CD4-positive, CD25-positive, alpha-beta regulatory T cell (primary cell): ENCODE results near the gene CES5A. TPM values are rescaled to one million over a fixed set of nuclear protein-coding genes. Genes with fewer than 3 reads are reported as not detected.
"Not testable (repeated sequence)": the region's sequence is repeated elsewhere in the genome, so short reads cannot be mapped to it uniquely, and the experiment has no call there.

Source experiments
- ATAC-seq, 2 donors: fragments of 150-1000 bp; cut with Tn5 transposase; one replicate each; pipeline ENCODE4 v1.10.0; 2021; ENCODE audit warnings: low read depth in 2 of 2, moderate number of reproducible peaks in 2 of 2, moderate library complexity in 1 of 2
- DNase-seq, 3 donors: peaks; one replicate each; pipeline versions ENCODE4 v3.0.0 to v3.0.0-alpha.2; 2012 to 2022; ENCODE audit warnings: mixed read lengths in 1 of 3
- H3K27ac ChIP-seq: one replicate; pipeline ENCODE4 v1.7.0; 2013; ENCODE audit warnings: mild to moderate bottlenecking, low read length; ENCODE audit not compliant: insufficient read depth, poor library complexity, severe bottlenecking
- H3K27me3 ChIP-seq: one replicate; pipeline ENCODE4 v1.7.0; 2013; ENCODE audit warnings: low read length; ENCODE audit not compliant: control insufficient read depth, insufficient read depth
- H3K36me3 ChIP-seq: one replicate; pipeline ENCODE4 v1.7.0; 2013; ENCODE audit warnings: mild to moderate bottlenecking, low read length, moderate library complexity; ENCODE audit not compliant: control insufficient read depth, insufficient read depth
- H3K4me1 ChIP-seq: 2 replicates; pipeline ENCODE4 v1.7.0; 2013; ENCODE audit warnings: mild to moderate bottlenecking, low read length; ENCODE audit not compliant: insufficient read depth, control insufficient read depth, poor library complexity, severe bottlenecking
- H3K4me3 ChIP-seq: one replicate; pipeline ENCODE4 v1.7.0; 2013; ENCODE audit warnings: low read depth, mild to moderate bottlenecking, low read length, moderate library complexity
- H3K9me3 ChIP-seq, 2 experiments: 1 replicate in 1 of 2; 2 replicates in 1 of 2; pipeline ENCODE4 v1.7.0; 2013; ENCODE audit warnings: low read length in 2 of 2, mild to moderate bottlenecking in 1 of 2, moderate library complexity in 1 of 2; ENCODE audit not compliant: control insufficient read depth in 2 of 2
- H3K27ac Mint-ChIP-seq, 3 donors: one replicate each; pipeline ENCODE4 v1.8.0; 2020 to 2022; ENCODE audit warnings: mild to moderate bottlenecking in 3 of 3, mixed read lengths in 3 of 3, moderate library complexity in 2 of 3
- H3K27me3 Mint-ChIP-seq: one replicate; pipeline ENCODE4 v1.8.0; 2022; ENCODE audit warnings: mild to moderate bottlenecking, mixed read lengths
- H3K36me3 Mint-ChIP-seq: one replicate; pipeline ENCODE4 v1.8.0; 2020; ENCODE audit warnings: mixed read lengths
- H3K4me1 Mint-ChIP-seq, 4 donors: one replicate each; pipeline ENCODE4 v1.8.0; 2020 to 2022; ENCODE audit warnings: mixed read lengths in 4 of 4, mild to moderate bottlenecking in 1 of 4
- H3K4me3 Mint-ChIP-seq, 4 donors: one replicate each; pipeline ENCODE4 v1.8.0; 2020 to 2022; ENCODE audit warnings: mild to moderate bottlenecking in 4 of 4, mixed read lengths in 4 of 4, moderate library complexity in 3 of 4
- H3K9me3 Mint-ChIP-seq, 7 donors: one replicate each; pipeline ENCODE4 v1.8.0; 2020 to 2022; ENCODE audit warnings: mixed read lengths in 7 of 7, mild to moderate bottlenecking in 3 of 7, moderate library complexity in 2 of 7
- polyA plus RNA-seq, 4 donors: library from polyadenylated mRNA; unstranded; fragments of 300-500 nt; fragmentation: Illumina TruSeq; gene quantifications; one replicate each; pipeline ENCODE4 v1.2.3, GENCODE V29; 2021
- total RNA-seq: library from RNA; stranded (reverse); gene quantifications from one replicate; pipeline ENCODE4 v1.2.3, GENCODE V29; 2022

Gene CES5A
- total and polyA plus RNA-seq, 5 donors from 2014 or later, result not detected

GRCh38 chr16:55813730-55814129 is 61.4 kb downstream of the CES5A start:
- not testable (repeated sequence) for DNase-seq, H3K4me3 Mint-ChIP-seq, H3K9me3 Mint-ChIP-seq, H3K27me3 ChIP-seq, H3K36me3 ChIP-seq, ATAC-seq, H3K4me1 ChIP-seq, H3K9me3 ChIP-seq, H3K27me3 Mint-ChIP-seq, H3K27ac ChIP-seq, H3K4me1 Mint-ChIP-seq, H3K4me3 ChIP-seq, H3K27ac Mint-ChIP-seq, H3K36me3 Mint-ChIP-seq

DNA sequence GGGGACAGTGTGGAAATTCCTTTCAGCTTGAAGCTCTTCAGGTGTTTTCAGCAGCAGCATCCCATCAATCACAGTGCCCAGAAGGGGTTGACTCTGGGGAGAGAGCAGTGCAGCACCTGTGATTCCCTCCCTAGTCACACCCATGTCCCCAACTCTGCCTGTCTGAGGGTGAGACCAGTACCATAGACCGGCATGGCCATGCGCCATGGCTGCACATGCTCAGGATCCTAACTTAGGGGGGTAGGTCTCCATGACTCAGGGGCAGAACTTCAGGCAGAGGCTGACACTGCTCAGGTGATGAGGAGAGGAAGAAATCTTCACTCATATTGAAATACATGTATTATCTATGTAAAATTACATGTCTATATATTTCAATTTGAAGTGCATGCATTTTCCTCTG is 62.2 kb downstream of the CES5A start:
- H3K9me3 ChIP-seq, result no peaks in the 10 kb centered on the region
- H3K4me3 ChIP-seq, result no peak overlapping the region
- H3K27ac ChIP-seq, result no peak overlapping the region
- Mint-ChIP-seq H3K4me3 (no peak overlapping the region), H3K27ac (no peak overlapping the region), H3K9me3 (peaks cover 0 to 2% (median 0%) of the 10 kb centered on the region in 7 donors), H3K27me3 (peaks cover 9% of the 10 kb centered on the region), H3K4me1 (no peaks in the 10 kb centered on the region), H3K36me3 (no peaks in the 10 kb centered on the region)
- ATAC-seq (no peak), DNase-seq (no peak)
- H3K27me3 ChIP-seq, result no peaks in the 10 kb centered on the region
- no peaks in the 10 kb centered on the region for H3K4me1 ChIP-seq
- no peaks in the 10 kb centered on the region for H3K36me3 ChIP-seq

GRCh38 chr16:55811811-55812210 is 63.4 kb downstream of the CES5A start:
- H3K36me3 ChIP-seq, result no peaks in the 10 kb centered on the region
- H3K4me1 ChIP-seq, result no peaks in the 10 kb centered on the region
- Mint-ChIP-seq H3K27ac (no peak overlapping the region), H3K9me3 (peaks cover 0 to 2% (median 0%) of the 10 kb centered on the region in 7 donors), H3K27me3 (peaks cover 9% of the 10 kb centered on the region), H3K4me1 (no peaks in the 10 kb centered on the region), H3K36me3 (no peaks in the 10 kb centered on the region), H3K4me3 (no peak overlapping the region)
- no peaks in the 10 kb centered on the region for H3K27me3 ChIP-seq
- ATAC-seq (no peak), DNase-seq (no peak)
- H3K4me3 ChIP-seq, result no peak overlapping the region
- no peaks in the 10 kb centered on the region for H3K9me3 ChIP-seq
- no peak overlapping the region for H3K27ac ChIP-seq

GRCh38 chr16:55810451-55810961 is 64.7 kb downstream of the CES5A start:
- Mint-ChIP-seq H3K27me3 (peaks cover 9% of the 10 kb centered on the region), H3K4me3 (no peak overlapping the region), H3K27ac (no peak overlapping the region), H3K4me1 (no peaks in the 10 kb centered on the region), H3K36me3 (no peaks in the 10 kb centered on the region), H3K9me3 (peaks cover 0 to 2% (median 0%) of the 10 kb centered on the region in 7 donors)
- DNase-seq (no peak), ATAC-seq (no peak)
- H3K36me3 ChIP-seq, result no peaks in the 10 kb centered on the region
- H3K4me3 ChIP-seq, result no peak overlapping the region
- no peak overlapping the region for H3K27ac ChIP-seq
- no peaks in the 10 kb centered on the region for H3K27me3 ChIP-seq
- H3K9me3 ChIP-seq, result no peaks in the 10 kb centered on the region
- no peaks in the 10 kb centered on the region for H3K4me1 ChIP-seq

- Mint-ChIP-seq H3K27ac (no peak overlapping the region), H3K4me3 (no peak overlapping the region), H3K27me3 (peaks cover 9% of the 10 kb centered on the region), H3K4me1 (no peaks in the 10 kb centered on the region), H3K9me3 (peaks cover 0 to 2% (median 0%) of the 10 kb centered on the region in 7 donors), H3K36me3 (no peaks in the 10 kb centered on the region)
- Histone ChIP-seq H3K4me3 (no peak overlapping the region), H3K27me3 (no peaks in the 10 kb centered on the region), H3K27ac (no peak overlapping the region), H3K36me3 (no peaks in the 10 kb centered on the region), H3K9me3 (no peaks in the 10 kb centered on the region), H3K4me1 (no peaks in the 10 kb centered on the region)
- no peak for DNase-seq
- ATAC-seq, result no peak
These were observed 65.3 kb downstream of the CES5A start for GRCh38 chr16:55809851-55810250.

DNA sequence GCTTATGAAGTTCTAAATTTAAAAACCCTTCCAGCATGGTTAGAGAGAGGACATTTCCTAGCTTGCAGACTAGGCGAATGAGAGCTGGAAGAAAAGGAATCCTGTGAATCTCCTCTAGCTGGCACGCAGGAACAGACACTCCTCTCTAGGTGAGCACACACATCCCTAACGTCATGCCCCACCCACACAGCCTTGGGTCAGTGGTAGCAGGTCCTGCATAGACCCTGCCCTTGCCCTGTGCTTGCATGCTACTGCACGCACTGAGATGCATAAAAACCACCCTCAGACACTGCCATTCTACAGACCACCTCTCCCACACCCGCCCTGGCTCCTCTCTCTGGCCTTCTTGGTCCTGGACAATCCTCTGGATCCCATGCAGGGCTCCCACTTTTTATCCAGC is 65.8 kb downstream of the CES5A start:
- no peak overlapping the region for H3K27ac ChIP-seq
- no peaks in the 10 kb centered on the region for H3K4me1 ChIP-seq
- H3K4me3 Mint-ChIP-seq, result no peak overlapping the region
- H3K36me3 Mint-ChIP-seq, result no peaks in the 10 kb centered on the region
- H3K9me3 Mint-ChIP-seq, result peaks cover 0 to 2% (median 0%) of the 10 kb centered on the region in 7 donors
- H3K36me3 ChIP-seq, result no peaks in the 10 kb centered on the region
- ATAC-seq (no peak), DNase-seq (no peak)
- no peaks in the 10 kb centered on the region for H3K4me1 Mint-ChIP-seq
- H3K9me3 ChIP-seq, result no peaks in the 10 kb centered on the region
- no peaks in the 10 kb centered on the region for H3K27me3 ChIP-seq
- H3K4me3 ChIP-seq, result no peak overlapping the region
- H3K27me3 Mint-ChIP-seq, result peaks cover 9% of the 10 kb centered on the region
- H3K27ac Mint-ChIP-seq, result no peak overlapping the region

DNA sequence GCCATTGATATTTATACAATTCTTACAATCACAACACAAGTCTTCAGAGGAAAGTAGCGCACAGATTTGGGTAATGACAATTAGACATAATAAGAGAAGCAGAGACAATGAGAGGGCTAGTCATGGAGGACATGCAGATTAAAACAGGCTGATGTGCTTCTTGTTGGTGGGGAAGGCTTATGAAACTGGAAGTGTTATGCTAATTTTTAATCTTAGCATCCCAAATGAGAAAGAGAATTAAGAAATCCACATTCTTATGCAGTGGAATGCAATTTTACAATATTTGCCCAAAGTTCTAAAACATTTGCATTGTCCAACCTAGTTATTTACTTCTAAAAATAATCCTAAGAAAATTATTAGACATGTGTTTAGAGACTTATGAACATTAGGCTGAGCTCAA is 66.9 kb downstream of the CES5A start:
- not testable (repeated sequence) for H3K4me1 ChIP-seq, H3K9me3 Mint-ChIP-seq, H3K4me3 ChIP-seq, ATAC-seq, H3K27ac ChIP-seq, H3K4me3 Mint-ChIP-seq, H3K36me3 ChIP-seq, H3K27ac Mint-ChIP-seq, H3K4me1 Mint-ChIP-seq, DNase-seq, H3K9me3 ChIP-seq, H3K27me3 Mint-ChIP-seq, H3K36me3 Mint-ChIP-seq, H3K27me3 ChIP-seq

DNA sequence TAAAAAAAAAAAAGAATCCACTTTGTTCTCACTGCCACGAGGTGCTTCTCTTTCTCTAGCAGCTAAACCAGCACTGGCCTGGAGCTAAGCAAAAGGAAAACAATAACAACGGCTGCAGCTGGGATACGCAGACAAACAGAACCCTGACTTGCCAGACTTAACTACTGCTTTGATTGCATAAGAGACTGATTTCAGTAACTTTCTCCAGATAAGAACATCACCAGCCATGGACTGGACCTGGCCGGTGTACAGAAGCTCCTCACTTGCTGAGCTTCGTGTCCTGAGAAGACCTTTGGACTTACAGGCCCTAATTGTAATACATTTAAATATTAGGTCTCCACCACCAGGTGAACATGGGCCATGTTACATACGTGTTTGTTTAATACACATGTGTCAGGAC is 70.1 kb downstream of the CES5A start:
- H3K36me3 ChIP-seq, DNase-seq, H3K4me3 ChIP-seq, H3K27me3 ChIP-seq, H3K27ac ChIP-seq, H3K4me1 Mint-ChIP-seq, H3K9me3 Mint-ChIP-seq, H3K9me3 ChIP-seq, H3K4me1 ChIP-seq, H3K4me3 Mint-ChIP-seq, H3K36me3 Mint-ChIP-seq, ATAC-seq, H3K27me3 Mint-ChIP-seq, H3K27ac Mint-ChIP-seq: not testable (repeated sequence)
